GM19239 (cell line): ENCODE measurements around the gene DUSP19.
A peak's percentile ranks its signal among the peaks of the same experiment; 100 is the strongest.

ENCODE experiments used
- DNase-seq: peaks from one replicate; pipeline ENCODE4 v3.0.0; 2011; ENCODE audit warnings: low spot score; ENCODE audit not compliant: insufficient read length
- FAIRE-seq: peaks from 2 replicates; lab custom pipeline; 2011; peaks lifted over from hg19 to GRCh38; lab: Jason Lieb, UNC

The DUSP19 gene

DNA sequence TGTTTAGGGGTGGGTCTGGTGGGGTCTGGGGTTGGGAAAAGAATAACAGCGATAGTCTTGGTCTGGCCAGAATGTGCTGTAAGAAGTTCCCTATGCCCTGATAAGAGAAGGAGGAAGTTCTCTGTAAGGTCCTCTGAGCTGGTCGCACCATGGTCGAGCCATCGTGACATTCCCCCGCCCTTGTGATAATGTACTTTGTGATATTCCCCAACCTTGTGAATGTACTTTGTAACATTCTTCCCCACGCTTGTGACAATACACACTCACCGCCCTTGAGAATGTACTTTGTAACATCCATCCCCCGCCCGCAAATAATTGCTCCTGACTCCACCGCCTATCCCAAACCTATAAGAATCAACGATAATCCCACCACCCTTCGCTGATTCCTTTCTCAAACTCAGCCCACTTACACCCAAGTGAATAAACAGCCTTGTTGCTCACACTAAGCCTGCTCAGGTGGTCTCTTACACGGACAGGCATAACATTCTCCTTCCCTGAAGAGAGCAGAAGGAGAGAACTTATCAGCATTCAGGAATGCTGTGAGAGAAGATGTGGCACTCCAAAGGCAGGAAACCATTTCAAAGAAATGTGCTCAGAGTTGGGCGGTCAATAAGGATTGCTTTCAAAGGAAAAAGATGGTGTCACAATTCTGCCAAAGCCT is 17.8 kb upstream of the DUSP19 start:
- DNase-seq = no peak
- no peak for FAIRE-seq

- DNase-seq (no peak), FAIRE-seq (no peak)
Measured at GRCh38 chr2:183063083-183063482, 15.5 kb upstream of the DUSP19 start.

- FAIRE-seq (no peak), DNase-seq (no peak)
Measured at GRCh38 chr2:183068561-183068960, 10.0 kb upstream of the DUSP19 start.

GRCh38 chr2:183069174-183069573 is 9.4 kb upstream of the DUSP19 start:
- DNase-seq (no peak), FAIRE-seq (no peak)

GRCh38 chr2:183070942-183071844 is 7.4 kb upstream of the DUSP19 start:
- FAIRE-seq = no peak
- DNase-seq = no peak

- FAIRE-seq (no peak), DNase-seq (no peak)
Measured at GRCh38 chr2:183072177-183072576, 6.4 kb upstream of the DUSP19 start.

DNA sequence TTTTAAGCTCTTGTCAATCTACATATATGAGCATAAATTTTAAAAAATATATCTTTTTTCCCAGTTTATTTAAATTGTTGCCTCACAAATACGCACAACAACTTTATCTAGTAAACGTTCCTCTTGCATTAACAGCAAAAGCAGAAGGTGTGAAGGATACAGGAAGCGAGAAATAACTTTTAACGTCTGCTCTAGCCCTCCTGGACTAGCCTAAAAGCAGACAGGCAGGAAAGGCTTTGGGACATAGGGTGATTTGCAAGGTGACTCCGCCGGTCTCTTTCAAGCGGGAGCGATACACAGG is 434 bp upstream of the DUSP19 start:
- FAIRE-seq (no peak), DNase-seq (no peak)

GRCh38 chr2:183079139-183079775 is 710 bp downstream of the DUSP19 start:
- no peak for DNase-seq

DNA sequence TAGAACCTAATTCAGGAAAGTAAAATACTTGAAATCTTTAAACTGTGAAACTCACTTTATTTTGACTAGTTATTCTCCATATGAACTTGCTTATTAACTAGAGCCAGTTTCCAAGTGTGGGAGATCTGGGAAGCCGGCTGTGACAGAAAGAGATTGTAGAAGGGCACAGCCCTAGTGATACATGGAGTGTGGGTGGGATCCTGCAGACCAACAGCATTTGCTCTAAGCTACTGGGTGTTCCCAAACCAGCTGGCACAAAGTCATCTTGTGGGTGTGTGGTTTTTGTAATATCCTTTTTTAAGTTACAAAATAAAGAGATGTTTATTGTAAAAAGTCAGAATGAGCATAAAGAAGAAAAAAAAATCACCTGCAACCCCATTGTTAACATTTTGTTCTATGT is 3.4 kb downstream of the DUSP19 start:
- no peak for DNase-seq
- FAIRE-seq = no peak

More at GRCh38 chr2:183079139-183079775, 710 bp downstream of the DUSP19 start:
- no peak for FAIRE-seq

- DNase-seq = no peak
- FAIRE-seq = no peak
Measured at GRCh38 chr2:183088061-183088460, 9.5 kb downstream of the DUSP19 start.

- DNase-seq (no peak), FAIRE-seq (peak; percentile 78)
Measured at GRCh38 chr2:183089192-183089851, 10.8 kb downstream of the DUSP19 start.

- DNase-seq (no peak), FAIRE-seq (no peak)
Measured at GRCh38 chr2:183091318-183091953, 12.9 kb downstream of the DUSP19 start.

DNA sequence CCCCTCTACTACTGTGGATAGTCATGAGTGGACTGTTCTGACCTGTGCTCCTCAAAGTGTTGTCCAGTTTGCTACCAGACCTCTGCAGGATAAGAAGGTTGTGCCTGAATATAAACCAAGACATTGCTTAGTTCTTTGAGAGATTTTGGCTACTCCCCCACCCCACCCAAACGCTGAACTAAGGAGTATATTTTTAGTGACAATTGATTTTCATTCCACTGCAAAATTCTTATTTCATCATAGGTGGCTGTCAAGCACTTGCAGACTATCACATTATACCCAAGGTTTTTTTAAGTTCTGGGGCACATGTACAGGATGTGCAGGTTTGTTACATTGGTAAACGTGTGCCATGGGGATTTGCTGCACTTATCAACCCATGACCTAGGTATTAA is 13.4 kb downstream of the DUSP19 start:
- DNase-seq (no peak), FAIRE-seq (no peak)

GRCh38 chr2:183093857-183094657 is 15.5 kb downstream of the DUSP19 start:
- FAIRE-seq = peak; percentile 86
- DNase-seq = no peak

- DNase-seq = no peak
- no peak for FAIRE-seq
Measured at GRCh38 chr2:183105402-183106134, 27.0 kb downstream of the DUSP19 start.

DNA sequence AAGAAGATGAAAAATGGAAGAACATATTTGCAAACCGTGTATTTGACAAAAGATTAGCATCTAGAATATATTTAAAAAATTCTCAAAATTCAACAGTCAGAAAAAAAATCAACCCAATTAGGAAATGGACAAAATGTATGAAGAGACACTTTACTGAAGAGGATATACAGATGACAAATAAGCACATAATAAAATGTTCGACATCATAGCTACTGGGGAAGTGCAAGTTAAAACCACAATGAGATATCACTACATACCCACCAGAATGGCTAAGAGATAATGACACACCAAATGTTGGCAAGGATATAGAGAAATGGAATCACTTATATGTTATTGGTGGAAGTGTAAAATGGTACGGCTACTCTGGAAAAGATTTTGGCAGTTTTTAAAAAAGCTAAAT is 34.0 kb downstream of the DUSP19 start:
- no peak for FAIRE-seq
- DNase-seq = no peak

DNA sequence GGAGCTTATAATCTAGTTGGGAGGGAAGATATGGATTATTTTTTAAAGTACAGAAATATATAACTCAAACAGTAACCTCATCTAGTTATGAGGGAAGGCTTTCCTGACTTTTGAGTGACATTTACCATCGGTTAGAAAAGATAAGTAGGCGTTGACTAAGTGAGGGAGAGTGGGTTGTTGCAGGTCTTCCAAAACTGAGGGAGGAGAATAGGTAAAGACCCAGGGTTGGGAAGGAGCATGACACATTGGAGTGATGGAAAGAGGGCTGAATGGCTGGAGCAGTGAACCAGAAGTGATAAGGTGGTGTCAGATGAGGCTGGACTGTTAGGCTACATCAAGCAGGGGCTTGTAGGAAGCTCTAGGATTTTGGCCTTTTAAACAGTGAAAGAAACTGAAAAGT is 35.1 kb downstream of the DUSP19 start:
- no peak for FAIRE-seq
- no peak for DNase-seq

DNA sequence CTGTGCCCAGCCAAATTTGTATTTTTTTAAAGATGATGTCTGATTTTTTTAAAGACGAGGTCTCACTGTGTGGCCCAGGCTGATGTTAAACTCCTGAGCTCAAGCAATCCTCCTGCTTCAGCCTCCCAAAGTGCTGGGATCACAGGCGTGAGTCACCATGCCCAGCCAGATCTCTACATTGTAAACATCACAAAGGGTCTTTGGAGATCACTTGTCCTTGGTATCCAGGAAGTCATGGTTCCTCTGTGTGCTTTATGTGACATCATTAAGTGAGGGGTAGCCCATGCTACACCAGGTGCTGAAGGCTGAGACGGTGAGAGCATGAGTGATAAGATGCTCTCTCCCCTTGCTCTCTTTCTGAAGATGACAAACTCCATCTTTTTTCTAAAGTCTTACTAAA is 38.7 kb downstream of the DUSP19 start:
- FAIRE-seq (no peak), DNase-seq (no peak)
